HTERT RPE-1 (cell line): ENCODE results near the gene CRACR2A.

Experiments used
- in situ Hi-C: fragments of 300-500 bp; cut with MboI; formaldehyde crosslinking; loops from 4 replicates; pipeline ENCODE4 v1.14.3; 2020; ENCODE audit warnings: low sequenced_read_pairs

Gene CRACR2A

DNA sequence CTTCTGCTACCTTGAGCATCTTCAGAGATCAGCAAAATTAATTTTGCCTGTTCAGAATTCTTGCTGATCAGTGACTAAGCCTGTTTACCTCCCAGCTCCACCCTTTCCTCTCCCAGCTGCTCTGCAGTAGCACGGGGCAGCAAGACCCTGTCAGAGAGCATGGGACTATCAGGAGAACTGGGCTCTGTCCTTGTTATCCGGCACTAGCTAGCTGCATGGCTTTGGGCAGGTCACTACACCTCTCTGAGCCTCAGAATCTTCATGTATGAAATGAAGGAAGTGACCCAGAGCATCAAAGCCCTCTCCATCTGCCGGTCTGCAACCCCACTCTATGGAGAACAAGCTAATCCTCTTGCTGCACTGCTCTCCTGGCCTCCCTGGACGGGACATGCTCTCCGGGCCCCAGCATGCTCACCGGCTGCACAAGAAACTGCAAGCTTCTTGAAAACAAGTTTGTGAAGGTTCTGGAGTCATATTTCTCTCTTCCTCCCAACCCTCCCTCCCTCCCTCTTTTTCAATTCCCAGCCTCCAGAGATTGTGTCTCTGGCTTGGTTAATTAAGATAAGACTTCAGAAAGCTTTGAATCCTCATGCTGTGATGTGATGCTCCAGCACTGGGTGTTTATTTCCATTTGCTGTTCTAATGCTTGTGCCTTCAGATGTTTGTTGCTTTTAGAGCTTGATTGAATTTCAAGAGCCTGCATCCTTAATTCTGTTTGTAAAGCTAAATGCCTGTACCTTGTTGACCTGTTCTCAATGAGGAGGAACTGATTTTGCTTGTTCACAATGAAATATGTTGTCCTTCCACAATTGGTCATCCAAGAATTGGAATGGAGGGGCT is 101.1 kb downstream of the CRACR2A start:
- in situ Hi-C loops = no loop called here

- in situ Hi-C loops = no loop called here
Observed at GRCh38 chr12:3647504-3647903, 105.4 kb downstream of the CRACR2A start.

DNA sequence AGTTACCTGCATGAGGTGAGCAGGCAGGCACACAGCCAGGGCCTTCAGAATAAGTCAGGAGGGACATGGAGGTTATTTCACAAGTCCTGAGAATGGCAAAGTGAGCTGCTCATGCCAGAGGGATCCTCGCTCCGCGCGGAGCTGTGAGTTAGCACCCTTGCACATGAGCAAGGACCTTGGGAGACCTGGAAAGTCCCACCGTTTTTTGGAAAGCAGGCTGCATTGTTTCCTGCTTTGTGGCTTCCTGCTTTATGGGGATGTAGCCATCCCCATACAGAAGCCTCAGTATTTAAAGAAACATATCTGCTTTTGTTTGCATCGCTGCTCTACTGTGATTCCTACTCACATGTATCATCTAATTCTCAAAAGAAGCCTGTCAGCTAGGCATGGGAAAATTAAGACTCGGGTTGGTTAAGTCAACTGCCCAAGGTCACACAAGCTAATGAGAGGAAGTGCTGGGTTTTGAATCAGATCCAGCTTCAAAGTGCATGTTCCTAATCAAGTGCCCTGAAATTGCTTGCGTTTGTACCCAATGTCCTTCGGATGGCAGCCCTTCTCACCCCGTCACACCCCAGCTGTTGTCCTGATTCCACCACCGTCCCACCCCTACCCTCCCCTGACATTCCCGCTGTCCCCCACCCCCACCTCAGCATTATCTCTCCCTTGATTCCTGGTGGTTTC is 106.2 kb downstream of the CRACR2A start:
- in situ Hi-C loops = no loop called here

- in situ Hi-C loops = no loop called here
Observed at GRCh38 chr12:3645091-3645490, 107.8 kb downstream of the CRACR2A start.

- in situ Hi-C loops = no loop called here
Observed at GRCh38 chr12:3644104-3644503, 108.8 kb downstream of the CRACR2A start.

- in situ Hi-C loops = no loop called here
Observed at GRCh38 chr12:3641428-3642018, 111.4 kb downstream of the CRACR2A start.

GRCh38 chr12:3636328-3636727 is 116.6 kb downstream of the CRACR2A start:
- in situ Hi-C loops = no loop called here

GRCh38 chr12:3634348-3634747 is 118.6 kb downstream of the CRACR2A start:
- in situ Hi-C loops = no loop called here

- in situ Hi-C loops = no loop called here
Observed at GRCh38 chr12:3633396-3633795, 119.5 kb downstream of the CRACR2A start.

DNA sequence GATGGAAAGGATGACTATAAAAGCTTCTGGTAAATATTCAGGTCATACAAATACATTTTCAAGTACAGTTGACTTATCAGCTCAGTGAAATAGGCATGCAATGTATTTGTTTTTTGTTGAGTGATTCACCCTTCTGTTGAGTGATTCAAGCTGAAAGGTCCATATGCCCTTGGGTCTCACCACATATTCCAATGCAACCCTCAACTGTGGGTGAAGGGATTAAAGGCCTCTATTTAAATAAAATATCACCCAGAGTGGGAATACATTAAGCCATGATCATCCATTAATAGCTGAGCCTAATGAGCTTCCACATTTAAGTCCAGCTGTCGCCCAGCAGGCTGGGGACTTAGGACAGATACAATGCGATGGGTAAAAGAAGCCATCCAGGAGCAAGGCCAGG is 120.2 kb downstream of the CRACR2A start:
- in situ Hi-C loops = no loop called here

GRCh38 chr12:3632256-3632655 is 120.7 kb downstream of the CRACR2A start:
- in situ Hi-C loops = no loop called here

GRCh38 chr12:3631759-3632158 is 121.2 kb downstream of the CRACR2A start:
- in situ Hi-C loops = no loop called here

DNA sequence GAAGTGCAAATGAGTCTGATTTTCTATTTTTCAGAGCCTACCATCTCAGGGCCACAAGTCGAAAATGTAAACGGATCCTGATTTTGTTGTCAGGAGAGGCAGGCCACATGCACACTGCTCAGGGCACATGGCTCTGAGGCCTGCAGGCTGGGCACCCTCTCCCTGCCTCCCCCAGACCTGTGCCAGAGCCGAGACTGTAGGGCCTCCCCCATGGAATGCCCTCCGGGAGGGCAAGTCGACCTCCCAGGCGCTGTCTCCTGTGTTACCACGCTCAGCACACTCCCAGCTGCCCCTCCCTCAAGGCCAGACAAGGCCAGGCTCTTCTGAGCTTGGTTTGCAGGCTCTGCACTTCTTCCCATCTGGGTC is 121.7 kb downstream of the CRACR2A start:
- in situ Hi-C loops = no loop called here

DNA sequence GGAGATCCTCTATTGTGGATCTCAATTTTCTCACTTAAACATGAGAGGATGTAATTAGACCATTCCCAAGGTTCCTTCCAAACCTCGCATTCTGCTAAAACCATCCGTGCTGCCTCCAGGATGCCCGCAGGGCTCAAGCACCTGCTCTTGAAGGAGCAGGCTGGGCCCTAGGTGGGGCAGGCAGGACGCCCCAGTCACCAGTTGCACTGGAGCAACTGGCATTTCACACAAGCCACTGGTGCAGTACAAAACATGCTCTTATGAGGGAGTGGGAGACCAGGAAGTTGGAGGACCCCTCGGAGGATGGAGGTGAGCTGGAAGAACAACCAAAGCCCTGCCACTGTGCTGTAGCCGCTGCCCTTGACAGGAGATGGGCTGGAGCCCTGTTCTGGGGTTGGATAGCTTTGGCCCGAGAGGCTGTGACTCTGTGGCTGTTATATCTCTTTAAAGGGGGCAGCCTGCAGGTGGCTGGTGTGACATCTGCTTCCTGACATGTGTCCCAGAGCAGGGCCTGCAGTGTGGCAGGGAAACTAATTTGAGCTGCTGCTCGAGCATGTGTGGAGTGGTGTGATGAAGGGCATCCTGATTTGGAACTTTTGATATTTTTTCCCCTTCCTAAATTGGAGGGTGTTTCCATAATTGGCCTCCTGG is 122.2 kb downstream of the CRACR2A start:
- in situ Hi-C loops = no loop called here

- in situ Hi-C loops = no loop called here
Observed at GRCh38 chr12:3630111-3630510, 122.8 kb downstream of the CRACR2A start.

DNA sequence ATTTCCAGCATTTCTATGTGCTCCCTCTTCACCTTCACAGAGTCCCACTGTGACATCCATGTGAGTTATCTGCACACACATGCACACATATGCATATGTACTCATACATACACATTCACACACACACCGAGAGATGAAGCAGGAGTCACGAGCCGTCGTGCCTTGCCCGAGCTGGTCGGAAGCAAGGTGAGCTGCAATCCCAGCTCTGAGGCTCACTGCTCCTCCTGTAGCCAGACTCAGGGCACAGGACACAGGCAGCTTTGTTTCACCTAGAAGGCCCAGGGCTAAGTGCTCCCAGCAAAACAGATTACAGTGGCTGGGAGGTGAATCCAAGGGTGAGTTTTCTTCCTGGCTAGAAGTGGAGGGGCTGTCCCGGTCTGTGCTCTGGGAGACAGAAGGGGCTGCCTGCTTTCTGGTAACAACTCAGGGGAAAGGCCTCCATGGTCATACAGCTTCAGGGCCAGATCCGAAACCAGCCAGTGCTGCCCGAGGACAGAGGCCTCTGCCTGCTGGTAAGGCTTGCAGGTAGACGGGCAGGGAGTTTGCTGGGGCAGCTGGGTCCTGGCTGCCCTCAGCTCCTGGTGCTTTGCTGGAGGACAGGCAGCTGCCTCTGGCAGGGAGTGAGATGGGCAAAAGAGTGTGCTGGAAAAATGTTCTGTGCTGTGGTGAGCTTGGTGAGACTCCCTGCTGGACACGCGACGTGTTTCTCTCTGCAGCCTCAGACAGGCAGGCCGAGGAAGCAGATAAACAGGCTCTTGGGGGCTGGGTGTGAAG is 123.7 kb downstream of the CRACR2A start:
- in situ Hi-C loops = no loop called here

- in situ Hi-C loops = no loop called here
Observed at GRCh38 chr12:3628629-3629028, 124.3 kb downstream of the CRACR2A start.

DNA sequence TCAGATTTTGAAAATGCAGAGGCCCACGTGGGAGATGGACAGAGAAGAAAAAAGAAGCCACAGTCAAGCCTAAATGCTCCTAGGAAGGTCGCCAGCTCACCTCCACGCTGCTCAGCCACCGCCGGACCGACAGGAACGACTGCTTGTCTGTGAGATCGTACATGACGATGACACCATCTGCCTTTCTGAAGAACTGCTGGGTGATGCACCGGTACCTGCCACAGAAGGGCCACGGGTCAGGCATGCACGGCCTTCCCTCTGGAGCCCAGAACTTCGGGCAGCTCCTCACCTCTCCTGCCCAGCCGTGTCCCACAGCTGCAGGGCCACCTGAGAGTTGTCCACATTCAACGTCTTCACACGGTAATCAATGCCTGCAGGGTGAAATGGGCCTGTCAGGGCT is 125.6 kb downstream of the CRACR2A start:
- in situ Hi-C loops = no loop called here

GRCh38 chr12:3624273-3624672 is 128.6 kb downstream of the CRACR2A start:
- in situ Hi-C loops = no loop called here

DNA sequence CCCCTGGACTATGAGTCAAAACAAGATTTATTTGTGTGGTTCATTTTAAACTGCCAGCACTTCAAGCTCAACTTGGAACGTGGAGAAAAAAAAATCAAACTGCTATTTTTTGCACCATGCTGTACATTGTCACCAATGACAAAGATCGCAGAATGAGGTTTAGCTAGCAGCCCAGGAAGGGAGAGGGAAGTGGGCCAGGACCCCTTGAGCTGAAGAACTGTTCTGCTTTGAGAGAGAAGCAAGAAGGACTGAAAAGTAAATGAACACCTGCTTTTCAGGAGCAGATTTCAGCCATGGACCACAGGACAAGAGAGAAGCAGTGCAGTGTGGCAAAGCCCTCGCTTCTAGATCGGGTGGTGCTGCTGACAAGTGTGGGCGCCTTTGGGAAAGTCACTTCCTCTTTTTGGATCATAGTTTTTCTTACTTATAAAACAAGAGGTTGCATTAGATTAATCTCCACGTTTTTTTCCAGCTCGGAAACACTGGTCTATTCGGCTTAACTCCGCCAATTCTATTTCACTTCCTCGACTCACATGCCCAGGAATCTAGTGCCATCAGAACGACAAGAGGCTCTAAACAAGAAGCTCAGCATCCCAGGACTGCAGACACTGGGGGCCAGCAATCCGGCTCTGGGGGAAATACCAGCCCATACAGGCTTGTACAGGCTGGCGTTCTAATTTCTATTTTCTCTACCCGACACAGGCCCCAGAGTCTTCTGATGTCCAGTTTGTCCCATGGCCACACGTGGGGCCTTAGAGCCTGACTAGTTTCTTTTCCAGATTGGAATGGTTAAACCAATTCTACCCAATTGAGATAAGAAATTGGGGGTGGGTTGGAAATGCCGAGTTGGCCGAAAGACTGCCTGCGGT is 129.9 kb downstream of the CRACR2A start:
- in situ Hi-C loops = no loop called here
